ENCODE measurements around the gene PTK6. TPM values are rescaled to one million over a fixed set of nuclear protein-coding genes. Genes with fewer than 3 reads are reported as not detected.

Gene PTK6
- total and polyA plus RNA-seq, 2 donors (not counting 1 experiment from before 2014, with no cell fraction given) = 0.17 TPM; not detected in 1

GRCh38 chr20:63564036-63564810 lies 27.0 kb upstream of the PTK6 start:
- H3K9ac ChIP-seq (ENCODE audit: insufficient read depth, low read length) = no peak overlapping the region
- no peaks in the 10 kb centered on the region for H3K9me3 ChIP-seq (ENCODE audit: control insufficient read depth, insufficient read depth, low read depth, low read length)
- TF ChIP-seq CTCF (conservative IDR thresholded peaks at IDR 0.05 in 1 of 2, IDR thresholded peaks at IDR 0.05 in 1 of 2; ENCODE audit: low read depth in 1 of 2, low read length in 2 of 2) (no peak), EZH2 (IDR thresholded peaks at IDR 0.05; ENCODE audit: low read length, missing control alignments) (no peak)
- H3K79me2 ChIP-seq (ENCODE audit: control insufficient read depth, insufficient read depth, low read length) = no peaks in the 10 kb centered on the region
- H3K4me3 ChIP-seq (replicated peaks in 1 of 4; ENCODE audit: control extremely low read depth in 1 of 4, insufficient read depth in 1 of 4, low read depth in 3 of 4, low read length in 4 of 4) = no peak overlapping the region
- no peaks in the 10 kb centered on the region for H3K4me1 ChIP-seq (ENCODE audit: control insufficient read depth, extremely low read depth, insufficient read depth, low read length)
- H2AFZ ChIP-seq (ENCODE audit: low read length) = no peak overlapping the region
- H4K20me1 ChIP-seq (ENCODE audit: control insufficient read depth, extremely low read depth, insufficient read depth, low read length) = no peaks in the 10 kb centered on the region
- H3K4me2 ChIP-seq (ENCODE audit: extremely low read depth, insufficient read depth, low read length) = no peak overlapping the region
- DNase-seq (ENCODE audit: low read depth in 2 of 2) = no peak
- no peaks in the 10 kb centered on the region for H3K27me3 ChIP-seq (ENCODE audit: control insufficient read depth, insufficient read depth, low read length)
- peaks cover 27% of the 10 kb centered on the region for H3K36me3 ChIP-seq (ENCODE audit: control insufficient read depth, insufficient read depth, low read length)
- H3K27ac ChIP-seq (ENCODE audit: insufficient read depth, low read length) = no peak overlapping the region

GRCh38 chr20:63563225-63563935 lies 26.2 kb upstream of the PTK6 start:
- Histone ChIP-seq H2AFZ (ENCODE audit: low read length) (no peak overlapping the region), H3K79me2 (ENCODE audit: control insufficient read depth, insufficient read depth, low read length) (no peaks in the 10 kb centered on the region), H4K20me1 (ENCODE audit: control insufficient read depth, extremely low read depth, insufficient read depth, low read length) (no peaks in the 10 kb centered on the region), H3K9ac (ENCODE audit: insufficient read depth, low read length) (no peak overlapping the region), H3K27ac (ENCODE audit: insufficient read depth, low read length) (no peak overlapping the region), H3K4me1 (ENCODE audit: control insufficient read depth, extremely low read depth, insufficient read depth, low read length) (no peaks in the 10 kb centered on the region), H3K9me3 (ENCODE audit: control insufficient read depth, insufficient read depth, low read depth, low read length) (no peaks in the 10 kb centered on the region), H3K27me3 (ENCODE audit: control insufficient read depth, insufficient read depth, low read length) (no peaks in the 10 kb centered on the region), H3K4me2 (ENCODE audit: extremely low read depth, insufficient read depth, low read length) (no peak overlapping the region), H3K4me3 (replicated peaks in 1 of 4; ENCODE audit: control extremely low read depth in 1 of 4, insufficient read depth in 1 of 4, low read depth in 3 of 4, low read length in 4 of 4) (no peak overlapping the region), H3K36me3 (ENCODE audit: control insufficient read depth, insufficient read depth, low read length) (peaks cover 27% of the 10 kb centered on the region)
- TF ChIP-seq EZH2 (IDR thresholded peaks at IDR 0.05; ENCODE audit: low read length, missing control alignments) (no peak), CTCF (conservative IDR thresholded peaks at IDR 0.05 in 1 of 2, IDR thresholded peaks at IDR 0.05 in 1 of 2; ENCODE audit: low read depth in 1 of 2, low read length in 2 of 2) (no peak)
- DNase-seq (ENCODE audit: low read depth in 2 of 2) = no peak

- Histone ChIP-seq H3K36me3 (ENCODE audit: control insufficient read depth, insufficient read depth, low read length) (peaks cover 27% of the 10 kb centered on the region), H3K27me3 (ENCODE audit: control insufficient read depth, insufficient read depth, low read length) (no peaks in the 10 kb centered on the region), H3K9me3 (ENCODE audit: control insufficient read depth, insufficient read depth, low read depth, low read length) (no peaks in the 10 kb centered on the region), H2AFZ (ENCODE audit: low read length) (no peak overlapping the region), H3K79me2 (ENCODE audit: control insufficient read depth, insufficient read depth, low read length) (no peaks in the 10 kb centered on the region), H3K4me1 (ENCODE audit: control insufficient read depth, extremely low read depth, insufficient read depth, low read length) (no peaks in the 10 kb centered on the region), H3K4me2 (ENCODE audit: extremely low read depth, insufficient read depth, low read length) (no peak overlapping the region), H3K27ac (ENCODE audit: insufficient read depth, low read length) (no peak overlapping the region), H4K20me1 (ENCODE audit: control insufficient read depth, extremely low read depth, insufficient read depth, low read length) (no peaks in the 10 kb centered on the region), H3K9ac (ENCODE audit: insufficient read depth, low read length) (no peak overlapping the region), H3K4me3 (replicated peaks in 1 of 4; ENCODE audit: control extremely low read depth in 1 of 4, insufficient read depth in 1 of 4, low read depth in 3 of 4, low read length in 4 of 4) (no peak overlapping the region)
- no peak for TF ChIP-seq CTCF (conservative IDR thresholded peaks at IDR 0.05 in 1 of 2, IDR thresholded peaks at IDR 0.05 in 1 of 2; ENCODE audit: low read depth in 1 of 2, low read length in 2 of 2)
- no peak for TF ChIP-seq EZH2 (IDR thresholded peaks at IDR 0.05; ENCODE audit: low read length, missing control alignments)
- no peak for DNase-seq (ENCODE audit: low read depth in 2 of 2)
These were observed 25.5 kb upstream of the PTK6 start for GRCh38 chr20:63562461-63563224.

Data from fibroblast of lung (primary cell).